Ecto neural progenitor cell (in vitro differentiated cells): ENCODE data around the gene AMN1.
"Not testable (repeated sequence)": the region's sequence is repeated elsewhere in the genome, so short reads cannot be mapped to it uniquely, and the experiment has no call there.

Experiments used
- DNase-seq: peaks from one replicate; pipeline ENCODE4 v3.0.0-alpha.2; 2018; ENCODE audit warnings: low spot score

The AMN1 gene

GRCh38 chr12:31733549-31734432, 5.0 kb upstream of the AMN1 start:
- DNase-seq: not testable (repeated sequence)

GRCh38 chr12:31732926-31733548, 4.2 kb upstream of the AMN1 start:
- no peak for DNase-seq

- DNase-seq: not testable (repeated sequence)
Observed at GRCh38 chr12:31731203-31731602, 2.4 kb upstream of the AMN1 start.

GRCh38 chr12:31729705-31730104, 884 bp upstream of the AMN1 start:
- no peak for DNase-seq

GRCh38 chr12:31728289-31728916, 418 bp downstream of the AMN1 start:
- no peak for DNase-seq

- no peak for DNase-seq
Observed at GRCh38 chr12:31727192-31727591, 1.6 kb downstream of the AMN1 start.

- no peak for DNase-seq
Observed at GRCh38 chr12:31726575-31726974, 2.2 kb downstream of the AMN1 start.

GRCh38 chr12:31724557-31724956, 4.3 kb downstream of the AMN1 start:
- DNase-seq: no peak

GRCh38 chr12:31722580-31722979, 6.2 kb downstream of the AMN1 start:
- no peak for DNase-seq

GRCh38 chr12:31718542-31719198, 10.2 kb downstream of the AMN1 start:
- DNase-seq: not testable (repeated sequence)

GRCh38 chr12:31716998-31717397, 11.8 kb downstream of the AMN1 start:
- not testable (repeated sequence) for DNase-seq

- no peak for DNase-seq
Observed at GRCh38 chr12:31715283-31715825, 13.5 kb downstream of the AMN1 start.

- no peak for DNase-seq
Observed at GRCh38 chr12:31714406-31715271, 14.2 kb downstream of the AMN1 start.

- DNase-seq: no peak
Observed at GRCh38 chr12:31712877-31713276, 15.9 kb downstream of the AMN1 start.

GRCh38 chr12:31710021-31710818, 18.6 kb downstream of the AMN1 start:
- no peak for DNase-seq

- DNase-seq: not testable (repeated sequence)
Observed at GRCh38 chr12:31708118-31708517, 20.7 kb downstream of the AMN1 start.

- DNase-seq: no peak
Observed at GRCh38 chr12:31705621-31706020, 23.2 kb downstream of the AMN1 start.

- no peak for DNase-seq
Observed at GRCh38 chr12:31702047-31702446, 26.8 kb downstream of the AMN1 start.

GRCh38 chr12:31689921-31690320, 38.9 kb downstream of the AMN1 start:
- not testable (repeated sequence) for DNase-seq

- no peak for DNase-seq
Observed at GRCh38 chr12:31687101-31687527, 41.7 kb downstream of the AMN1 start.
